ENCODE measurements around the gene DTX2. TPM values are rescaled to one million over a fixed set of nuclear protein-coding genes. Genes with fewer than 3 reads are reported as not detected.
"Not testable (repeated sequence)": the region's sequence is repeated elsewhere in the genome, so short reads cannot be mapped to it uniquely, and the experiment has no call there.

DTX2 gene
- total RNA-seq, 1 donor: 6.4 TPM

- not testable (repeated sequence) for H3K4me1 ChIP-seq (ENCODE audit: insufficient read depth, low read length); H3K27me3 ChIP-seq (ENCODE audit: insufficient read depth, low read length); H3K9me3 ChIP-seq (ENCODE audit: low read depth, low read length); H3K4me3 ChIP-seq (ENCODE audit: low read length)
These were observed 23.6 kb upstream of the DTX2 start for GRCh38 chr7:76437873-76438272.

GRCh38 chr7:76439120-76439888 lies 22.2 kb upstream of the DTX2 start:
- not testable (repeated sequence) for H3K4me1 ChIP-seq (ENCODE audit: insufficient read depth, low read length); H3K27me3 ChIP-seq (ENCODE audit: insufficient read depth, low read length); H3K4me3 ChIP-seq (ENCODE audit: low read length); H3K9me3 ChIP-seq (ENCODE audit: low read depth, low read length)

GRCh38 chr7:76440404-76440803 lies 21.1 kb upstream of the DTX2 start:
- H3K4me3 ChIP-seq (ENCODE audit: low read length); H3K27me3 ChIP-seq (ENCODE audit: insufficient read depth, low read length); H3K4me1 ChIP-seq (ENCODE audit: insufficient read depth, low read length); H3K9me3 ChIP-seq (ENCODE audit: low read depth, low read length): not testable (repeated sequence)

- not testable (repeated sequence) for H3K4me3 ChIP-seq (ENCODE audit: low read length); H3K27me3 ChIP-seq (ENCODE audit: insufficient read depth, low read length); H3K4me1 ChIP-seq (ENCODE audit: insufficient read depth, low read length)
These were observed 19.7 kb upstream of the DTX2 start for GRCh38 chr7:76441792-76442191.

GRCh38 chr7:76442664-76443446 lies 18.7 kb upstream of the DTX2 start:
- not testable (repeated sequence) for H3K4me1 ChIP-seq (ENCODE audit: insufficient read depth, low read length); H3K4me3 ChIP-seq (ENCODE audit: low read length); H3K9me3 ChIP-seq (ENCODE audit: low read depth, low read length); H3K27me3 ChIP-seq (ENCODE audit: insufficient read depth, low read length)

More at GRCh38 chr7:76441792-76442191, 19.7 kb upstream of the DTX2 start:
- not testable (repeated sequence) for H3K9me3 ChIP-seq (ENCODE audit: low read depth, low read length)

- H3K4me1 ChIP-seq (ENCODE audit: insufficient read depth, low read length); H3K9me3 ChIP-seq (ENCODE audit: low read depth, low read length); H3K4me3 ChIP-seq (ENCODE audit: low read length); H3K27me3 ChIP-seq (ENCODE audit: insufficient read depth, low read length): not testable (repeated sequence)
These were observed 17.7 kb upstream of the DTX2 start for GRCh38 chr7:76443846-76444245.

GRCh38 chr7:76445577-76446008 lies 15.9 kb upstream of the DTX2 start:
- H3K9me3 ChIP-seq (ENCODE audit: low read depth, low read length); H3K27me3 ChIP-seq (ENCODE audit: insufficient read depth, low read length); H3K4me1 ChIP-seq (ENCODE audit: insufficient read depth, low read length); H3K4me3 ChIP-seq (ENCODE audit: low read length): not testable (repeated sequence)

GRCh38 chr7:76457017-76457416 lies 4.5 kb upstream of the DTX2 start:
- H3K4me1 ChIP-seq (ENCODE audit: insufficient read depth, low read length); H3K9me3 ChIP-seq (ENCODE audit: low read depth, low read length); H3K4me3 ChIP-seq (ENCODE audit: low read length); H3K27me3 ChIP-seq (ENCODE audit: insufficient read depth, low read length): not testable (repeated sequence)

GRCh38 chr7:76458504-76458903 lies 3.0 kb upstream of the DTX2 start:
- not testable (repeated sequence) for H3K4me3 ChIP-seq (ENCODE audit: low read length); H3K4me1 ChIP-seq (ENCODE audit: insufficient read depth, low read length); H3K27me3 ChIP-seq (ENCODE audit: insufficient read depth, low read length); H3K9me3 ChIP-seq (ENCODE audit: low read depth, low read length)

GRCh38 chr7:76460767-76461166 lies 742 bp upstream of the DTX2 start:
- H3K4me3 ChIP-seq (ENCODE audit: low read length); H3K9me3 ChIP-seq (ENCODE audit: low read depth, low read length); H3K4me1 ChIP-seq (ENCODE audit: insufficient read depth, low read length); H3K27me3 ChIP-seq (ENCODE audit: insufficient read depth, low read length): not testable (repeated sequence)

GRCh38 chr7:76462271-76462882 lies 868 bp downstream of the DTX2 start:
- not testable (repeated sequence) for H3K27me3 ChIP-seq (ENCODE audit: insufficient read depth, low read length); H3K4me1 ChIP-seq (ENCODE audit: insufficient read depth, low read length); H3K9me3 ChIP-seq (ENCODE audit: low read depth, low read length); H3K4me3 ChIP-seq (ENCODE audit: low read length)

GRCh38 chr7:76464959-76465358 lies 3.5 kb downstream of the DTX2 start:
- not testable (repeated sequence) for H3K9me3 ChIP-seq (ENCODE audit: low read depth, low read length); H3K4me3 ChIP-seq (ENCODE audit: low read length); H3K27me3 ChIP-seq (ENCODE audit: insufficient read depth, low read length); H3K4me1 ChIP-seq (ENCODE audit: insufficient read depth, low read length)

- not testable (repeated sequence) for H3K27me3 ChIP-seq (ENCODE audit: insufficient read depth, low read length); H3K9me3 ChIP-seq (ENCODE audit: low read depth, low read length); H3K4me1 ChIP-seq (ENCODE audit: insufficient read depth, low read length); H3K4me3 ChIP-seq (ENCODE audit: low read length)
These were observed 4.4 kb downstream of the DTX2 start for GRCh38 chr7:76465950-76466349.

GRCh38 chr7:76467743-76468404 lies 6.4 kb downstream of the DTX2 start:
- H3K27me3 ChIP-seq (ENCODE audit: insufficient read depth, low read length); H3K4me3 ChIP-seq (ENCODE audit: low read length); H3K4me1 ChIP-seq (ENCODE audit: insufficient read depth, low read length); H3K9me3 ChIP-seq (ENCODE audit: low read depth, low read length): not testable (repeated sequence)

- H3K4me3 ChIP-seq (ENCODE audit: low read length); H3K9me3 ChIP-seq (ENCODE audit: low read depth, low read length); H3K4me1 ChIP-seq (ENCODE audit: insufficient read depth, low read length); H3K27me3 ChIP-seq (ENCODE audit: insufficient read depth, low read length): not testable (repeated sequence)
These were observed 10.2 kb downstream of the DTX2 start for GRCh38 chr7:76471556-76472221.
